CD4-positive, alpha-beta T cell treated with Interferon gamma for 1 hour (primary cell): Measurements from ENCODE around the gene CLEC18B.
"Not testable (repeated sequence)": the region's sequence is repeated elsewhere in the genome, so short reads cannot be mapped to it uniquely, and the experiment has no call there.

Experiments used
- DNase-seq: peaks from one replicate; pipeline ENCODE4 v3.0.0-alpha.2; 2020

The CLEC18B gene

GRCh38 chr16:74443624-74444346 is 22.5 kb upstream of the CLEC18B start:
- not testable (repeated sequence) for DNase-seq

- no peak for DNase-seq
Observed at GRCh38 chr16:74439685-74440084, 18.4 kb upstream of the CLEC18B start.

- DNase-seq = no peak
Observed at GRCh38 chr16:74438492-74438979, 17.3 kb upstream of the CLEC18B start.

- no peak for DNase-seq
Observed at GRCh38 chr16:74431516-74431915, 10.2 kb upstream of the CLEC18B start.

- peak; percentile 45 for DNase-seq
Observed at GRCh38 chr16:74430036-74430712, 8.9 kb upstream of the CLEC18B start.

- DNase-seq = not testable (repeated sequence)
Observed at GRCh38 chr16:74428493-74428892, 7.2 kb upstream of the CLEC18B start.

- DNase-seq = not testable (repeated sequence)
Observed at GRCh38 chr16:74425751-74426150, 4.5 kb upstream of the CLEC18B start.

- DNase-seq = not testable (repeated sequence)
Observed at GRCh38 chr16:74423721-74424120, 2.4 kb upstream of the CLEC18B start.

GRCh38 chr16:74422086-74422485 is 808 bp upstream of the CLEC18B start:
- not testable (repeated sequence) for DNase-seq

- DNase-seq = not testable (repeated sequence)
Observed at GRCh38 chr16:74421482-74421785, 156 bp upstream of the CLEC18B start.

- DNase-seq = not testable (repeated sequence)
Observed at GRCh38 chr16:74419811-74420210, 1.5 kb downstream of the CLEC18B start.

GRCh38 chr16:74417897-74418296 is 3.4 kb downstream of the CLEC18B start:
- DNase-seq = not testable (repeated sequence)

- DNase-seq = not testable (repeated sequence)
Observed at GRCh38 chr16:74413920-74414319, 7.4 kb downstream of the CLEC18B start.

- not testable (repeated sequence) for DNase-seq
Observed at GRCh38 chr16:74413485-74413884, 7.8 kb downstream of the CLEC18B start.

GRCh38 chr16:74412775-74413390 is 8.4 kb downstream of the CLEC18B start:
- not testable (repeated sequence) for DNase-seq

- not testable (repeated sequence) for DNase-seq
Observed at GRCh38 chr16:74412138-74412774, 9.0 kb downstream of the CLEC18B start.

GRCh38 chr16:74410981-74411380 is 10.3 kb downstream of the CLEC18B start:
- not testable (repeated sequence) for DNase-seq

- DNase-seq = not testable (repeated sequence)
Observed at GRCh38 chr16:74410057-74410957, 11.0 kb downstream of the CLEC18B start.

GRCh38 chr16:74409185-74409981 is 11.9 kb downstream of the CLEC18B start:
- not testable (repeated sequence) for DNase-seq

- DNase-seq = not testable (repeated sequence)
Observed at GRCh38 chr16:74407362-74407705, 13.9 kb downstream of the CLEC18B start.

- DNase-seq = not testable (repeated sequence)
Observed at GRCh38 chr16:74406600-74407361, 14.5 kb downstream of the CLEC18B start.
